GM18505 (cell line): ENCODE data around the gene UROC1.
"Not testable (repeated sequence)": the region's sequence is repeated elsewhere in the genome, so short reads cannot be mapped to it uniquely, and the experiment has no call there.

Experiments used
- ATAC-seq: cut with Tn5 transposase; IDR thresholded peaks from one replicate; pipeline ENCODE4 v1.9.1; 2021; ENCODE audit not compliant: unreplicated experiment
- POLR2A ChIP-seq: IDR thresholded peaks from 4 replicates; pipeline ENCODE4 v1.6.1; 2011; ENCODE audit warnings: borderline replicate concordance; ENCODE audit not compliant: insufficient read depth, insufficient read length; ENCODE audit errors: extremely low read depth

The UROC1 gene

DNA sequence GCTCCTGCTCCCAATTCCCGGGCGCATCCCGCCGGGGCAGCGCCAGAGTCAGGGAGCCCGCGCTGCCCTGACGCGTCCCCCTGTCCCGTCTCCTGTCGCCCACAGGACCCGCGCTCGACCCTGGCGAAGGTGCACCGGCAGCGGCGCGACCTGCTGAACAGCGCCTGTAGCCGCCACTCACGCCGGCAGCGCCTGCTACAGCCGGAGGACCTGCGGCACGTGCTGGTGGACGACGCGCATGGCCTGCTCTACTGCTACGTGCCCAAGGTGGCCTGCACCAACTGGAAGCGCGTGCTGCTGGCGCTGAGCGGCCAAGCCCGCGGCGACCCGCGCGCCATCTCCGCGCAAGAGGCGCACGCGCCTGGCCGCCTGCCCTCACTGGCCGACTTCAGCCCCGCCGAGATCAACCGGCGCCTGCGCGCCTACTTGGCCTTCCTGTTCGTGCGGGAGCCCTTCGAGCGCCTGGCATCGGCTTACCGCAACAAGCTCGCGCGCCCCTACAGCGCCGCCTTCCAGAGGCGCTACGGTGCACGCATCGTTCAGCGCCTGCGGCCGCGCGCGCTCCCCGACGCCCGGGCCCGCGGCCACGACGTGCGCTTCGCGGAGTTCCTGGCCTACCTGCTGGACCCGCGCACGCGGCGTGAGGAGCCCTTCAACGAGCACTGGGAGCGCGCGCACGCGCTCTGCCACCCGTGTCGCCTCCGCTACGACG is 24.2 kb upstream of the UROC1 start:
- ATAC-seq = no peak
- TF ChIP-seq POLR2A = no peak

- no peak for TF ChIP-seq POLR2A
- ATAC-seq = no peak
Observed at GRCh38 chr3:126540951-126541627, 23.5 kb upstream of the UROC1 start.

GRCh38 chr3:126540342-126540849 is 22.8 kb upstream of the UROC1 start:
- ATAC-seq = no peak
- no peak for TF ChIP-seq POLR2A

DNA sequence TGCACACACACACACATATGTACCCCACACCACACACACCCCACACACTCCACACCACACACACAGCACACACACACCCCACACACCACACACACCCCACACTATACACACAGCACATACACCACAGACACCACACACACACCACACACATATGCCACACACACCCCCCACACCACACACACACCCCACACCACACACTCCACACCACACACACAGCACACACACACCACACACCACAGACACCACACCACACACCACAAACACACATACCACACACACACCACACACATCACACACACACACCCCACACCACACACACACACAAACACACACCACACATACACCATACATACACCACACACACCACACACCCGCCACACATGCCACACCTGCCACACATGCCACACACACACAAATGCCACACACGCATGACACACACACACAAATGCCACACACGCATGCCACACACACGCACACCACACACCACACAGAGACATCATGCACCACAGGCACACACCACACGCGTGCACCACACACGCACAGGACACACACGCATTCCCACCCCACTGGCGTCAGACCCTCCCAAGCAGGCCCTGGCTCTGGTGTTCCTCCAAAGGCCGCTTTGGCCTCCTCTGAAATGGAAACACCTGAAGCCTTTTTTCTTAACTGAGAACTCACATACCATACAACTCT is 22.1 kb upstream of the UROC1 start:
- ATAC-seq = no peak
- TF ChIP-seq POLR2A = no peak

GRCh38 chr3:126538966-126539365 is 21.4 kb upstream of the UROC1 start:
- TF ChIP-seq POLR2A = no peak
- no peak for ATAC-seq

GRCh38 chr3:126538316-126538715 is 20.7 kb upstream of the UROC1 start:
- TF ChIP-seq POLR2A = no peak
- ATAC-seq = no peak

GRCh38 chr3:126537730-126538281 is 20.2 kb upstream of the UROC1 start:
- TF ChIP-seq POLR2A = no peak
- ATAC-seq = no peak

DNA sequence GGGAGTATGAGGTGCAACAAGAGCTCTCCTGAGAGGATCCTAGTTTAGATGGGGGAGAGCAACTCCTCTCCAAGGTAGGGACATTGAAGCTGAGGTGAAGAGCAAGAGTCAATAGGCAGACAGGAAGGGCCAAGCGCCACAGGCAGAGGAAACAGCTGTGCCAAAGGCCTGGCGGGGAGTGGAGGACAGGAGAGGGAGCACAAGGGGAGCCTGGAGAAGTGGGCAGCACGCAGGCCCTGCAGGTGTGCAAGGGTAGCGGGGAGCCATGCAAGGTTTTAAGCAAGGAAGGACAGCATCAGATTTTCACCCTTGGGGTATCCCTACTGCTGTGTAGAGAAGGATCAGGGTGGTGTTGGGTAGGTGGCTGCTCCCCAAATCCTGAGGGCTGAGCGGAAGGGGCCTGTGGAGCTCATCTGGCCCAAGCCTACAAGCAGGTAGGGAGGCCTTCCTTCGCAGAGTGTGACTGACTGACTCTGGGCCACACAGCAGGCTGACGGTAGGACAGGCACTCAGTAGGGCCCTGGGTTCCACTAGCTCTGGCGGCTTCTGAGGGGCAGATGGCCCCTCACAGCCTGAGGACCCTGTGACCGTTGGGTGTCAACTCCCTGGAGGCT is 19.6 kb upstream of the UROC1 start:
- no peak for ATAC-seq
- no peak for TF ChIP-seq POLR2A

DNA sequence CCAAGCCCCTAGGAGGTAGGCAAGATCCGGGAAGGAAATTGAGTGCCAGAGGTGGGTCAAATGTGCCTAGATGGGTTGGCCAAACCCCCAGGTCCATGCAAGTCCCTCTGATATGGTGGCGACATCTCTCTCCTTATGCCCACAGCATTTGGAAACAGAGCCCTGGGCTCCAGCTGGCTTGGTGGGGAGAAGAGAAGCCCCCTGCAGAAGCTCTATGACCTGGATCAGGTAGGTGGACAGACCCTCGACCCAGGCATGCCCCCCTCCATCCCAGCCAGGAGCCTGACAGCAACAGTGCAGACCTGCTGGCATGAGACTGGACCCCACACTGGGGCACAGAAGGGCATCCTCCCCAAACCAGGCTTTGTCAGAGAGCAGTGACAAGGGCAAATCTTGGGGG is 18.6 kb upstream of the UROC1 start:
- ATAC-seq = no peak
- no peak for TF ChIP-seq POLR2A

GRCh38 chr3:126535636-126536035 is 18.1 kb upstream of the UROC1 start:
- TF ChIP-seq POLR2A = no peak
- no peak for ATAC-seq

- not testable (repeated sequence) for ATAC-seq
Observed at GRCh38 chr3:126534716-126535115, 17.1 kb upstream of the UROC1 start.

DNA sequence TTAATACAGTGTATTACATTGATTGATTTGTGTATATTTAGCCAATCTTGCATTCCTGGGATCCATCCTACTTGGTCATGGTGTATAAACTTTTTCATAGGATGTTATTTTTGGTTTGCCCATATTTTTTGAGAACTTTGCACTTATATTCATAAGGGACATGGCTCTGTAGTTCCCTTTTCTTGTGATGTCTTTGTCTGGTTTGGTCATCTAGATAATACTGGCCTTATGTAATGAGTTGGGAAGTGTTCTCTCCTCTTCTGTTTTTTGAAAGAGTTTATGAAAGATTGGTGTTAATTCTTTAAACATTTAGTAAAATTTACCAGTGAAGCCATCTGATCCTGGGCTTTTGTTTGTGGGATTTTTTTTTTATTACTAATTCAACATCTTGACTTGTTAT is 15.9 kb upstream of the UROC1 start:
- no peak for TF ChIP-seq POLR2A
- no peak for ATAC-seq

GRCh38 chr3:126531051-126531330 is 13.4 kb upstream of the UROC1 start:
- no peak for TF ChIP-seq POLR2A
- ATAC-seq = no peak
